GM13977 (cell line): ENCODE data around the gene CAT.
A peak's percentile ranks its signal among the peaks of the same experiment; 100 is the strongest.

Experiments used
- DNase-seq: peaks from one replicate; pipeline ENCODE4 v3.0.0; 2012; ENCODE audit warnings: low spot score
- in situ Hi-C: fragments of 300-500 bp; cut with MboI; formaldehyde crosslinking; loops from one replicate; pipeline ENCODE4 v1.12.0; 2022; ENCODE audit warnings: low sequenced_read_pairs, low pct_unique_long_range_greater_than_20kb, mixed read lengths, inconsistent platforms; ENCODE audit not compliant: unreplicated experiment
- TF ChIP-seq, protein P1 (sequence below): IDR thresholded peaks from 2 replicates; pipeline ENCODE4 v1.5.1; 2012; ENCODE audit warnings: mild to moderate bottlenecking, control low read depth; ENCODE audit not compliant: insufficient read depth; ENCODE audit errors: extremely low read depth, missing control alignments

CAT gene

DNA sequence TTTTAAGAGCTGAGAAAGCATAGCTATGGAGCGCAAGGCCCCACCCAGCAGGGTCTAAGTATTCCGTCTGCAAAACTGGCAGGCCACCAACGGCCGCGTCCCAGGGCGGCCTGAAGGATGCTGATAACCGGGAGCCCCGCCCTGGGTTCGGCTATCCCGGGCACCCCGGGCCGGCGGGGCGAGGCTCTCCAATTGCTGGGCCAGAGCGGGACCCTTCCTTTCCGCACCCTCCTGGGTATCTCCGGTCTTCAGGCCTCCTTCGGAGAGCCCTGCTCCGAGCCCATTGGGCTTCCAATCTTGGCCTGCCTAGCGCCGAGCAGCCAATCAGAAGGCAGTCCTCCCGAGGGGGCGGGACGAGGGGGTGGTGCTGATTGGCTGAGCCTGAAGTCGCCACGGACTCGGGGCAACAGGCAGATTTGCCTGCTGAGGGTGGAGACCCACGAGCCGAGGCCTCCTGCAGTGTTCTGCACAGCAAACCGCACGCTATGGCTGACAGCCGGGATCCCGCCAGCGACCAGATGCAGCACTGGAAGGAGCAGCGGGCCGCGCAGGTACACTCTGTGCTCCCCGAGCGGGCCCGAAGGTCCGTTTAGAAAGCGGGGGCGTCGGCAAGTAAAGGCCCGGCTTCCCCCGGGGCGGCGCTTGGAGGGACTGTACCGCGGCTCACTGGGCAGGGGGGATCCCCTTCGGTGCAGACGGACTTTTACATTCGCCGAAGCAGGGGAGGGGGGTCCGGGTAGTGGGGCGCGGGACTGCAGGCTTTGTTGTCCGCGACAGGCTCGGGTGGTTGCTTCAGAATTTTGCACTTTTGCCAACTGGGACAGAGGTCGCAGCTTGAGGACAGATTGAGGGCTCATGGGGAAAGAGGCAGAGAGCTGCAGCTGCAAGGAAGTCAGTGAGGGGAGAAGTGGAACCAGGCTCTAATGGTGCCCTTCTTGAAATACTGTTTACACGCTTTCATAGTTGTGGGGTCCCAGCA, at the start of gene CAT:
Gene CAT (plus strand): TSS at position 406 of the 979 bp plus-strand sequence. CDS start 80 bp downstream, at position 486.
- in situ Hi-C loops: no loop called here
- DNase-seq: peak; percentile 93
- TF ChIP-seq, protein P1, sequence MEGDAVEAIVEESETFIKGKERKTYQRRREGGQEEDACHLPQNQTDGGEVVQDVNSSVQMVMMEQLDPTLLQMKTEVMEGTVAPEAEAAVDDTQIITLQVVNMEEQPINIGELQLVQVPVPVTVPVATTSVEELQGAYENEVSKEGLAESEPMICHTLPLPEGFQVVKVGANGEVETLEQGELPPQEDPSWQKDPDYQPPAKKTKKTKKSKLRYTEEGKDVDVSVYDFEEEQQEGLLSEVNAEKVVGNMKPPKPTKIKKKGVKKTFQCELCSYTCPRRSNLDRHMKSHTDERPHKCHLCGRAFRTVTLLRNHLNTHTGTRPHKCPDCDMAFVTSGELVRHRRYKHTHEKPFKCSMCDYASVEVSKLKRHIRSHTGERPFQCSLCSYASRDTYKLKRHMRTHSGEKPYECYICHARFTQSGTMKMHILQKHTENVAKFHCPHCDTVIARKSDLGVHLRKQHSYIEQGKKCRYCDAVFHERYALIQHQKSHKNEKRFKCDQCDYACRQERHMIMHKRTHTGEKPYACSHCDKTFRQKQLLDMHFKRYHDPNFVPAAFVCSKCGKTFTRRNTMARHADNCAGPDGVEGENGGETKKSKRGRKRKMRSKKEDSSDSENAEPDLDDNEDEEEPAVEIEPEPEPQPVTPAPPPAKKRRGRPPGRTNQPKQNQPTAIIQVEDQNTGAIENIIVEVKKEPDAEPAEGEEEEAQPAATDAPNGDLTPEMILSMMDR: no peak

DNA sequence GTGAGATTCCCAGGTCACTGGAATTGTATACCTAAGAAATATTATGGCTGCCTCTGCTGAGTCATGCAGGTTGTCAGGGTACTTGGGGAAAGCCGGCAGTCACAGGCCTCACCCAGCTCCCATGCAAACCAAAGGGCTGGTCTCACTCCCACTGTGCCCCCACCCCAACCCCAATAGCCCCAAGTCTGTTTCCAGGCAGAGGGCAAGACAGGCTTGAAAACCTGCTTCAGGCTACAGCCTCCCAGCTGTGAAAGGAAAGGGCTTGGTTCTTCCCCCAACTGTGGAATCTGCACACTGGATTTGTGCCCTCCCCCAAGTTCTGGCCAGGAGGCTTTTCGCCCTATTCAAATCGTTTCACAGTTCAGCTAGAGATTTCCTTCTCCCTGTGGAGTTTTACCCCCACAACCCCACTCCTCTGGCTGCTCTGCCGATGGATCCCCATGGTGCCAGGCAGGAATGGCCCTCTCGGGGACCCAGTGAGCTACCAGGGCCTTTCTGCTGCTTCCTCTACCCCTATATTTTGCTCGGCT, 43.9 kb upstream of the CAT start:
- no peak for DNase-seq
- TF ChIP-seq, protein P1: no peak
- in situ Hi-C loops: no loop called here

DNA sequence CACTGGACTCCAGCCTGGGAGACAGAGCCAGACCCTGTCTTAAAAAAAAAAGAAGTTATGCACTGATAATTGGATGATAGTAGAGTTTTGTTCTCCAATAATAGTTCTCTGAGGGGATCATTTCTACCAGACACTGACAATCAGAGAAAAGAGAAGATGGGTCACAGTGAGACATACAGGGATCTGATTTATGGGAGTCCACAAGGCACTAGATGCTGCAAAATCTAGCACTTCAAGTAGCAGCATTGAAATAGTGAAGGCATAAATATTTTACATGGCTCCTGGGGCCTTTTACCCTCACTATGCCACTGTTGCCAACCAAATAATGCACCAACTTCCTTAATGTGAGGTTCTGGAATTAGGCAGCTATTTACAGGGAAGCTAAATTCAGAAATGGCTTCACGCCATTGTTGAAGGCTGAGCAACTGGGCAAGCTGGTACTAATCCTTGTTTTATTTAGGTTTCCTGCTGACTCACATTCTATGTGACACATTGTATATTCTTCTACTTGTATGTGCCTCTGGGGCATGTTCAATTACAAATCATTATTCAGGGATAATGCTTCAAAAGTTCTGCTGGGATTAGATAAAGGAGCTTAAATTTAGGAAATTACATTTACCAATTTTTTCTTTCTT, 42.7 kb upstream of the CAT start:
- in situ Hi-C loops: no loop called here
- no peak for DNase-seq
- TF ChIP-seq, protein P1: no peak

DNA sequence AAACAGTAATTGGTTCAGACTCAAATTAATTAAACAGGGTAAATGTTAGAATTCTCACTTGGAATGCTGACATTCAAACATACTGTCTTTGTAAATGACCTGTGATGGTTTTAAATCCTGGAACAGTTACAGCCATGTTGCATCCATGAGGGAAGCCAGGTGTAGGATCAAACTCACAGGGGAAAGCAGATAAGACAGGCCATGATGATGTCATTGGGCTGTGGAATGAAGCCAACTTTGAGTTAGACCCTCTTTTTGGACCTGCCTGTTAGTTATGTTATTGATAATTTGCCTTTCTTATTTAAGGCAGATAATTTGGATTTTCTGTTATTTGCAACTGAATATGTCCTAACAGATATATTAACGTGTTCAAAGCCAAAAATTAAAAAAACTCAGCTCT, 41.6 kb upstream of the CAT start:
- no peak for DNase-seq
- in situ Hi-C loops: no loop called here
- TF ChIP-seq, protein P1: no peak

DNA sequence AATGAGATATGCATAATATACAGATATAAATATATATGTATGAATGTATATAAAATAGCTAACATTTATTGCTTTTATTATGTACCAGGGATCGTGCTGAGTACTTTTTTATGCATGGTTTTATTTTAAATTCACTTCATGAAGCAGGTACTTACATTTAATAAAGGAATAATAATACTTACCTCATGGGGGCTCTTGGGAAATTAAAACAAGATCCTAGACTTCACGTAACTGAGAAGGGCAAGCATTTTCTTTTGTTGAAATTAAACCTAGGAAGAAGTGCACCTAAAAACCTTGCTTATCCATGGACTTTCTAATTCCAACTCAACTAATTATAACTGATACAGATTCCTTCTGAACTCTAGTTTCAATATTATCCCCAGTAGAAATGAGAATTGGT, 40.9 kb upstream of the CAT start:
- in situ Hi-C loops: no loop called here
- TF ChIP-seq, protein P1: no peak
- DNase-seq: no peak

DNA sequence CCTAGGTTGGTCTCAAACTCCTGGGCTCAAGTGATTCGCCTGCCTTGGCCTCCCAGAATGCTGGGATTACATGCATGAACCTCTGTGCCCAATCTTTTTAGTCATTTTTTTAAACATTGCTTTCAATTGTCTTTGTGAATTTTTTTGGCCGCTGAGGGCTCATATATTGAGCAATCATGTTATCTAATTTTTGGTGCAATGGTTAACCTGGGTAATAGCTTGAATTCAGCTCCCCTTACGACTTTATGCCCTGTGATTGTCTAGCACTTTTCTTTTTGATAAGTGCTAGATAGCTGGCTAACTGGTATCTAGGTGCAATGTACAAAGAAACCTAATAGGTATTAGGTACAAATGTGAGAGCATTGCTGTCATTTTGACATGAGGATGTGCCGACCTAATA, 35.3 kb upstream of the CAT start:
- no peak for DNase-seq
- TF ChIP-seq, protein P1: no peak
- in situ Hi-C loops: no loop called here
